Measurements from ENCODE around the gene SLC25A27. TPM values are rescaled to one million over a fixed set of nuclear protein-coding genes. Genes with fewer than 3 reads are reported as not detected.

The SLC25A27 gene
- total and polyA plus RNA-seq, 2 donors = 1.8 to 27.0 TPM

DNA sequence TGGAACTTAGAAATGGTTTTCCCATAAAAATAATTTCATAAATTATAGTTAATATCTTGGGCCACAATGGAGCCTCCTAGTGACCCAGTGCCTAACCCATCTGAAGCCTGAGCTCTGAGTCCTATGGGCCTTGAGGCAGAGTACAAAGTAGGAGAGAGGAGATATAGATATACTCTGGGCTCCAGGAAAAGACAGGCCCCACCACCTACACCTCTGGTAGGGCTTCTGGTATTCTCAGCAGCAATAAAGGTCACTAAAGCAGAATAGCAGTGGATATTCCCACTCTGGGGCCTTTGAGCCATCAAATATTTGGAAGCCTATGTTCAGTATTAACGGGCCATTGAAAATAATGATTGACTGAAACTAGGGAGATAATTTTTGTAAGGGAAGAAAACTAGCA lies 24.3 kb upstream of the SLC25A27 start:
- no peak overlapping the region for H3K4me3 ChIP-seq (ENCODE audit: low read length in 2 of 2)
- no peaks in the 10 kb centered on the region for H3K9me3 ChIP-seq (ENCODE audit: control insufficient read depth in 2 of 2, insufficient read depth in 1 of 2, low read length in 1 of 2)
- no peak for DNase-seq (ENCODE audit: low read depth in 6 of 9, low spot score in 9 of 9)
- H3K27me3 ChIP-seq (ENCODE audit: control insufficient read depth in 2 of 2, insufficient read depth in 1 of 2, low read length in 1 of 2) = no peaks in the 10 kb centered on the region
- no peaks in the 10 kb centered on the region for H3K36me3 ChIP-seq (ENCODE audit: control insufficient read depth in 2 of 2, insufficient read depth in 2 of 2, low read length in 1 of 2)
- H3K27ac ChIP-seq (ENCODE audit: low read depth in 1 of 2, low read length in 1 of 2) = no peak overlapping the region
- 97% methylated on average over 1 of the region's 1 CpG for WGBS
- no peaks in the 10 kb centered on the region for H3K4me1 ChIP-seq (ENCODE audit: control insufficient read depth in 2 of 2, insufficient read depth in 2 of 2, low read length in 2 of 2)

DNA sequence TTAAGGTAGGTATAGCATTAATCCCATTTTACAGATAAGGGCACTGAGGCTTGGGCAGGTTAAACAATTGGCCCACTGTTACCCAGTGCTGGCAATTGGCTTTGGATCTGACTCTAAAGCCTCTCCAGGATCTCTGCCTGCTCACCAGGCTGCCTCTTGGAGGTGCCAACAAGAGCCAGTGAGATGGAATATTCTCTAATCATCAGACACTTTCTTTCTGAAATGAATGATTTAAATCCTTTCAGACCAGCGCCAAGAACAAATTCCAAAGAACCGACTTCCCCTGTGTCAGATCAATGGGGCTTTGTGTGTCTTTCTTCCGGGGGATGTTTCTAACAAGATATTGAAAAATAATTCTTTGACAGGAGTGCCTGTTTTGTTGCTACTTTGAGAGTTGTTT lies 23.8 kb upstream of the SLC25A27 start:
- H3K27me3 ChIP-seq (ENCODE audit: control insufficient read depth in 2 of 2, insufficient read depth in 1 of 2, low read length in 1 of 2) = no peaks in the 10 kb centered on the region
- no peaks in the 10 kb centered on the region for H3K9me3 ChIP-seq (ENCODE audit: control insufficient read depth in 2 of 2, insufficient read depth in 1 of 2, low read length in 1 of 2)
- no peaks in the 10 kb centered on the region for H3K36me3 ChIP-seq (ENCODE audit: control insufficient read depth in 2 of 2, insufficient read depth in 2 of 2, low read length in 1 of 2)
- H3K27ac ChIP-seq (ENCODE audit: low read depth in 1 of 2, low read length in 1 of 2) = no peak overlapping the region
- H3K4me1 ChIP-seq (ENCODE audit: control insufficient read depth in 2 of 2, insufficient read depth in 2 of 2, low read length in 2 of 2) = no peaks in the 10 kb centered on the region
- no peak overlapping the region for H3K4me3 ChIP-seq (ENCODE audit: low read length in 2 of 2)
- WGBS = 97% methylated on average over 3 of the region's 3 CpGs
- no peak for DNase-seq (ENCODE audit: low read depth in 6 of 9, low spot score in 9 of 9)

- H3K36me3 ChIP-seq (ENCODE audit: control insufficient read depth in 2 of 2, insufficient read depth in 2 of 2, low read length in 1 of 2) = no peaks in the 10 kb centered on the region
- 98% methylated on average over 7 of the region's 7 CpGs for WGBS
- no peaks in the 10 kb centered on the region for H3K9me3 ChIP-seq (ENCODE audit: control insufficient read depth in 2 of 2, insufficient read depth in 1 of 2, low read length in 1 of 2)
- H3K27ac ChIP-seq (ENCODE audit: low read depth in 1 of 2, low read length in 1 of 2) = no peak overlapping the region
- H3K4me3 ChIP-seq (ENCODE audit: low read length in 2 of 2) = no peak overlapping the region
- no peak for DNase-seq (ENCODE audit: low read depth in 6 of 9, low spot score in 9 of 9)
- no peaks in the 10 kb centered on the region for H3K4me1 ChIP-seq (ENCODE audit: control insufficient read depth in 2 of 2, insufficient read depth in 2 of 2, low read length in 2 of 2)
- H3K27me3 ChIP-seq (ENCODE audit: control insufficient read depth in 2 of 2, insufficient read depth in 1 of 2, low read length in 1 of 2) = no peaks in the 10 kb centered on the region
These were observed 23.1 kb upstream of the SLC25A27 start for GRCh38 chr6:46629691-46630090.

DNA sequence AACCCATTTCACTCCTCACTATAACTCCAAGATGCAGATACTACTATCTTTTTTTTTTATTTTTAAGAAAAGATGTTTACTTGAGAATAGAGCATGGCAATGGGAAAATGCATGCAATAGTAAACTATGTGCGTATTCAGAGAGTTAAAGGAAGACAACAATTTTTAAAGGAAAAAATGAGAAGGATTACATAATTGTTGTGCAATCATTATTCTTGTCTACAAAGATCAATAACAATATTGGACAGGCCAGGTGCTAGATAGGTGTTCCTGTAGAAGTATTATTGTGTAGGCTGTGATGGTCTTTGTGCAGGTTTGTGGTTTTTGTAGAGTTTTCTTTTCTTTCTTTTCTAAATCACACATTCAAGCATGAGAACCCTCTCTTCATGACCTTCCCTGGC lies 20.7 kb upstream of the SLC25A27 start:
- H3K27ac ChIP-seq (ENCODE audit: low read depth in 1 of 2, low read length in 1 of 2) = no peak overlapping the region
- WGBS = 95% methylated on average over 1 of the region's 1 CpG
- no peak for DNase-seq (ENCODE audit: low read depth in 6 of 9, low spot score in 9 of 9)
- H3K4me1 ChIP-seq (ENCODE audit: control insufficient read depth in 2 of 2, insufficient read depth in 2 of 2, low read length in 2 of 2) = no peaks in the 10 kb centered on the region
- no peaks in the 10 kb centered on the region for H3K36me3 ChIP-seq (ENCODE audit: control insufficient read depth in 2 of 2, insufficient read depth in 2 of 2, low read length in 1 of 2)
- no peaks in the 10 kb centered on the region for H3K27me3 ChIP-seq (ENCODE audit: control insufficient read depth in 2 of 2, insufficient read depth in 1 of 2, low read length in 1 of 2)
- H3K4me3 ChIP-seq (ENCODE audit: low read length in 2 of 2) = no peak overlapping the region
- H3K9me3 ChIP-seq (ENCODE audit: control insufficient read depth in 2 of 2, insufficient read depth in 1 of 2, low read length in 1 of 2) = no peaks in the 10 kb centered on the region

DNA sequence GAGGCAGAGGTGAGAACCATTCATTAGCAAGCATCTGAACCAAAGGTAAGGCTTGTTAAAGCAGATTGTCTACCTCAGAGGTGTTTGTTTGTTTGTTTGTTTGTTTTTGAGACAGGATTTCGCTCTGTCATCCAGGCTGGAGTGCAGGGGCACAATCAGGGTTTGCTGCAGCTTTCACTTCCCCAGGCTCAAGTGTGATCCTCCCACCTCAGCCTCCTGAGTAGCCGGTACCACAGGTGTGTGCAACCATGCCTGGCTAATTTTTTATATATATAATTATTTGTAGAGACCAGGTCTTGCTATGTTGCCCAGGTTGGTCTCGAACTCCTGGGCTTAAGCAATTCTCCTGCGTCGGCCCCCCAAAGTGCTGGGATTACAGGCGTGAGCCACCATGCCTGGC lies 17.3 kb upstream of the SLC25A27 start:
- Histone ChIP-seq H3K36me3 (ENCODE audit: control insufficient read depth in 2 of 2, insufficient read depth in 2 of 2, low read length in 1 of 2) (no peaks in the 10 kb centered on the region), H3K9me3 (ENCODE audit: control insufficient read depth in 2 of 2, insufficient read depth in 1 of 2, low read length in 1 of 2) (no peaks in the 10 kb centered on the region), H3K4me1 (ENCODE audit: control insufficient read depth in 2 of 2, insufficient read depth in 2 of 2, low read length in 2 of 2) (no peaks in the 10 kb centered on the region), H3K27ac (ENCODE audit: low read depth in 1 of 2, low read length in 1 of 2) (no peak overlapping the region), H3K27me3 (ENCODE audit: control insufficient read depth in 2 of 2, insufficient read depth in 1 of 2, low read length in 1 of 2) (no peaks in the 10 kb centered on the region), H3K4me3 (ENCODE audit: low read length in 2 of 2) (no peak overlapping the region)
- WGBS = 92% methylated on average over 6 of the region's 6 CpGs
- no peak for DNase-seq (ENCODE audit: low read depth in 6 of 9, low spot score in 9 of 9)

GRCh38 chr6:46637145-46637544 lies 15.6 kb upstream of the SLC25A27 start:
- DNase-seq (ENCODE audit: low read depth in 6 of 9, low spot score in 9 of 9) = no peak
- no peak overlapping the region for H3K27ac ChIP-seq (ENCODE audit: low read depth in 1 of 2, low read length in 1 of 2)
- no peak overlapping the region for H3K4me3 ChIP-seq (ENCODE audit: low read length in 2 of 2)
- H3K4me1 ChIP-seq (ENCODE audit: control insufficient read depth in 2 of 2, insufficient read depth in 2 of 2, low read length in 2 of 2) = no peaks in the 10 kb centered on the region
- H3K27me3 ChIP-seq (ENCODE audit: control insufficient read depth in 2 of 2, insufficient read depth in 1 of 2, low read length in 1 of 2) = no peaks in the 10 kb centered on the region
- 91% methylated on average over 5 of the region's 5 CpGs for WGBS
- no peaks in the 10 kb centered on the region for H3K36me3 ChIP-seq (ENCODE audit: control insufficient read depth in 2 of 2, insufficient read depth in 2 of 2, low read length in 1 of 2)
- no peaks in the 10 kb centered on the region for H3K9me3 ChIP-seq (ENCODE audit: control insufficient read depth in 2 of 2, insufficient read depth in 1 of 2, low read length in 1 of 2)

- H3K36me3 ChIP-seq (ENCODE audit: control insufficient read depth in 2 of 2, insufficient read depth in 2 of 2, low read length in 1 of 2) = no peaks in the 10 kb centered on the region
- no peaks in the 10 kb centered on the region for H3K27me3 ChIP-seq (ENCODE audit: control insufficient read depth in 2 of 2, insufficient read depth in 1 of 2, low read length in 1 of 2)
- no peaks in the 10 kb centered on the region for H3K9me3 ChIP-seq (ENCODE audit: control insufficient read depth in 2 of 2, insufficient read depth in 1 of 2, low read length in 1 of 2)
- H3K4me1 ChIP-seq (ENCODE audit: control insufficient read depth in 2 of 2, insufficient read depth in 2 of 2, low read length in 2 of 2) = no peaks in the 10 kb centered on the region
- H3K27ac ChIP-seq (ENCODE audit: low read depth in 1 of 2, low read length in 1 of 2) = no peak overlapping the region
- no peak overlapping the region for H3K4me3 ChIP-seq (ENCODE audit: low read length in 2 of 2)
- DNase-seq (ENCODE audit: low read depth in 6 of 9, low spot score in 9 of 9) = no peak
- 90% methylated on average over 1 of the region's 1 CpG for WGBS
These were observed 14.8 kb upstream of the SLC25A27 start for GRCh38 chr6:46637933-46638332.

DNA sequence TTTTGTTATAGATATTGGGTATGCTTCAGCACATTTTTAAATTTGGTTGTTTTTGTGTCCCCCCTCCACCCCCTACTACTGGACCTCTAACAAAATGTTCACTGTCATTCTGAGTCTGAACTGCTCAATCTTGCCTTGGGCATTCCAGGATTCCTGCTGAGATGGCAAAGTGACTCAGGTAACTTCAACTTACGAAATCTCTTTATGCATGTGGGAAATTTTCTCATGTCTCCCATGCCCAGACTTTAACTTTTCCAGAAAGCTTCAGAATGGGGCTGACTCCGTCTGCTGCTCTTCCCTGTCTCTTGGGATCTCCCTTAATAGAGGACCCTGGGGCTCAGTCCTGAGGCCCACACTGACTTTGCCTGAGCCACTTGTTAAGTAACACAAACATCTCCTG lies 14.1 kb upstream of the SLC25A27 start:
- WGBS = 92% methylated on average over 2 of the region's 2 CpGs
- no peaks in the 10 kb centered on the region for H3K36me3 ChIP-seq (ENCODE audit: control insufficient read depth in 2 of 2, insufficient read depth in 2 of 2, low read length in 1 of 2)
- no peak overlapping the region for H3K4me3 ChIP-seq (ENCODE audit: low read length in 2 of 2)
- no peaks in the 10 kb centered on the region for H3K4me1 ChIP-seq (ENCODE audit: control insufficient read depth in 2 of 2, insufficient read depth in 2 of 2, low read length in 2 of 2)
- no peaks in the 10 kb centered on the region for H3K9me3 ChIP-seq (ENCODE audit: control insufficient read depth in 2 of 2, insufficient read depth in 1 of 2, low read length in 1 of 2)
- H3K27me3 ChIP-seq (ENCODE audit: control insufficient read depth in 2 of 2, insufficient read depth in 1 of 2, low read length in 1 of 2) = no peaks in the 10 kb centered on the region
- no peak for DNase-seq (ENCODE audit: low read depth in 6 of 9, low spot score in 9 of 9)
- H3K27ac ChIP-seq (ENCODE audit: low read depth in 1 of 2, low read length in 1 of 2) = no peak overlapping the region

- Histone ChIP-seq H3K27me3 (ENCODE audit: control insufficient read depth in 2 of 2, insufficient read depth in 1 of 2, low read length in 1 of 2) (no peaks in the 10 kb centered on the region), H3K27ac (ENCODE audit: low read depth in 1 of 2, low read length in 1 of 2) (no peak overlapping the region), H3K9me3 (ENCODE audit: control insufficient read depth in 2 of 2, insufficient read depth in 1 of 2, low read length in 1 of 2) (no peaks in the 10 kb centered on the region), H3K4me1 (ENCODE audit: control insufficient read depth in 2 of 2, insufficient read depth in 2 of 2, low read length in 2 of 2) (no peaks in the 10 kb centered on the region), H3K4me3 (ENCODE audit: low read length in 2 of 2) (no peak overlapping the region), H3K36me3 (ENCODE audit: control insufficient read depth in 2 of 2, insufficient read depth in 2 of 2, low read length in 1 of 2) (no peaks in the 10 kb centered on the region)
- 93% methylated on average over 4 of the region's 4 CpGs for WGBS
- no peak for DNase-seq (ENCODE audit: low read depth in 6 of 9, low spot score in 9 of 9)
These were observed 9.6 kb upstream of the SLC25A27 start for GRCh38 chr6:46642928-46643751.
